OCI-LY3 (cell line): ENCODE data around the gene DGAT2.

Experiments
- CTCF ChIP-seq: fragments of 200-600, 300-600 bp; sonication (generic); IDR thresholded peaks from 2 replicates; pipeline ENCODE4 v1.5.1; 2014; ENCODE audit warnings: antibody characterized with exemption, low read length, low read depth
- EZH2phosphoT487 ChIP-seq: fragments of 200-600 bp; shearing (Covaris generic); IDR thresholded peaks from 2 replicates; pipeline ENCODE4 v1.6.1; 2018; ENCODE audit warnings: antibody characterized with exemption, mixed run types, low read depth

GRCh38 chr11:75765116-75765515, 3.5 kb upstream of the DGAT2 start:
- TF ChIP-seq CTCF (no peak), EZH2phosphoT487 (no peak)
